ENCODE data around the gene KHK. TPM values are rescaled to one million over a fixed set of nuclear protein-coding genes. Genes with fewer than 3 reads are reported as not detected.

The KHK gene
- total and polyA plus RNA-seq, 9 donors, result 1.3 to 10.7 (median 5.2) TPM

- no peaks in the 10 kb centered on the region for H3K9me3 ChIP-seq
- TF ChIP-seq EP300 (IDR thresholded peaks at IDR 0.05), result no peak
- TF ChIP-seq, protein P1, sequence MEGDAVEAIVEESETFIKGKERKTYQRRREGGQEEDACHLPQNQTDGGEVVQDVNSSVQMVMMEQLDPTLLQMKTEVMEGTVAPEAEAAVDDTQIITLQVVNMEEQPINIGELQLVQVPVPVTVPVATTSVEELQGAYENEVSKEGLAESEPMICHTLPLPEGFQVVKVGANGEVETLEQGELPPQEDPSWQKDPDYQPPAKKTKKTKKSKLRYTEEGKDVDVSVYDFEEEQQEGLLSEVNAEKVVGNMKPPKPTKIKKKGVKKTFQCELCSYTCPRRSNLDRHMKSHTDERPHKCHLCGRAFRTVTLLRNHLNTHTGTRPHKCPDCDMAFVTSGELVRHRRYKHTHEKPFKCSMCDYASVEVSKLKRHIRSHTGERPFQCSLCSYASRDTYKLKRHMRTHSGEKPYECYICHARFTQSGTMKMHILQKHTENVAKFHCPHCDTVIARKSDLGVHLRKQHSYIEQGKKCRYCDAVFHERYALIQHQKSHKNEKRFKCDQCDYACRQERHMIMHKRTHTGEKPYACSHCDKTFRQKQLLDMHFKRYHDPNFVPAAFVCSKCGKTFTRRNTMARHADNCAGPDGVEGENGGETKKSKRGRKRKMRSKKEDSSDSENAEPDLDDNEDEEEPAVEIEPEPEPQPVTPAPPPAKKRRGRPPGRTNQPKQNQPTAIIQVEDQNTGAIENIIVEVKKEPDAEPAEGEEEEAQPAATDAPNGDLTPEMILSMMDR (IDR thresholded peaks at IDR 0.05), result no peak
- TF ChIP-seq POLR2A (IDR thresholded peaks at IDR 0.05), result no peak
- H3K36me3 ChIP-seq, result no peaks in the 10 kb centered on the region
- H3K4me3 ChIP-seq, result no peak overlapping the region
- WGBS, 3 donors, result 84 to 89% (median 84%) methylated on average over 2 of the region's 2 CpGs
- H3K27me3 ChIP-seq, result no peaks in the 10 kb centered on the region
- no peak for DNase-seq
- H3K27ac ChIP-seq, result no peak overlapping the region
- intact Hi-C loops (cut with DNase I), result no loop called here
- H3K4me1 ChIP-seq (ENCODE audit: insufficient read depth), result peaks cover 24% of the 10 kb centered on the region
These were observed 59.1 kb downstream of the KHK start for GRCh38 chr2:27145682-27146081.

DNA sequence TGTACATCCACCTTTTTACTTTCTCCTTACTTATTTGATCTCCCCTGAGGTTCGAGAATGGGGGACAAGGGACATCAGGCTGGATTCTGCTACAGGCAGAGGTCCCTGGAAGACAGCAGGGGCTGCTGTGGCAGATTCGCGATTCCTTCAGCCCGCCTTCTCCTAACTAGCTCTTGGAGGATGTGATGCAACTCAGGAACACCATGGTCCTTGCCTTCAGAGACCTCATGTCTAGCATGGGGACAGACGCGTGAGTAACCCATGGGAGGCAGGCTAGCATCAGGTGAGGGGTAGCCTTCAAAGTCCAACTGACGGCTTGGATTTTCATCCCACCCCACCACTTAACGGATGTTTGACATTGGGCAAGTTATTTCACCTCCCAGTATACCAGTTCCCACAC, 61.4 kb downstream of the KHK start:
- no peak overlapping the region for H3K4me3 ChIP-seq
- H3K27ac ChIP-seq, result no peak overlapping the region
- H3K36me3 ChIP-seq, result no peaks in the 10 kb centered on the region
- intact Hi-C loops (cut with DNase I), result no loop called here
- H3K27me3 ChIP-seq, result no peaks in the 10 kb centered on the region
- DNase-seq, result no peak
- WGBS, 3 donors, result 91 to 96% (median 95%) methylated on average over 8 of the region's 8 CpGs
- TF ChIP-seq, protein P1 (IDR thresholded peaks at IDR 0.05), result no peak
- TF ChIP-seq EP300 (IDR thresholded peaks at IDR 0.05), result no peak
- no peak for TF ChIP-seq POLR2A (IDR thresholded peaks at IDR 0.05)
- H3K4me1 ChIP-seq (ENCODE audit: insufficient read depth), result peaks cover 30% of the 10 kb centered on the region
- no peaks in the 10 kb centered on the region for H3K9me3 ChIP-seq

DNA sequence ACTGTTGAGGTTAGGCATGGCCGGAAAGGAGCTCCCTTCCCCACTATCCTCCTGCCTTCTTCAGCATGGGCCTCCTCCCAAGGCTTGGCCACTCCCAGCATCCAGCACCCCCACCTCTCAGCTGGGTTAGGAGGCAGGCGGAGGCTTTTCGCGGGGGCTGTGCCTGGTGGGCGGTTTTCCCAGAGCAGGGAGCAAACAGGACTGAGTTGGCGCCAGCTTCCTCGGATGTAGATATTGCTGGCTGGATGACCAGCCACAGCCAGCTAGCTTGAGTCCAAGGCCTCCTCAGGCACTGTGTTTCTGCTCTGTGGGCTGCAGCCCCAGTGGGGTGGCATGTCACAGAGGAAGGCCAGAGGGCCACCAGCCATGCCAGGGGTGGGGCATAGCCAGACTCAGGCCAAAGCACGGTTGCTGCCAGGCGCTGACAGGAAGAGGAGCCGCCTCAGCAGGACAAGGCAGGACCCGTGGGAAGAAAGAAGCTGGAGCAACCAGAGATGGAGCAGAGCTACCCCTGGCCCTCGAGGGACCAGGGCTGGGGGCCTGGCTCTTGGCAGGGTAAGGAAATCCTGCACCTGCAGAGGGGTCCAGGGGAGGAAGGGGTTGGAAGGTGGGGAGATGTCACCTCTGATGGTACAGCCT, 62.3 kb downstream of the KHK start, which contains the start of gene TCF23:
Gene TCF23 (plus strand): TSS at position 204 of the 639 bp plus-strand sequence. CDS start 130 bp downstream, at position 334.
- H3K27ac ChIP-seq, result peak within 1 kb of the TSS; percentile 15 to 78
- H3K4me3 ChIP-seq, result peak within 1 kb of the TSS; percentile 36
- H3K4me1 ChIP-seq (ENCODE audit: insufficient read depth), result peaks cover 31% of the 10 kb centered on the region
- DNase-seq, result peak; percentile 93 to 96 (median 94)
- 2 to 13% (median 6%) methylated on average over 11 to 12 of the region's 12 CpGs for WGBS, 3 donors
- H3K36me3 ChIP-seq, result no peaks in the 10 kb centered on the region
- H3K9me3 ChIP-seq, result no peaks in the 10 kb centered on the region
- TF ChIP-seq, protein P1 (IDR thresholded peaks at IDR 0.05), result no peak
- TF ChIP-seq EP300 (IDR thresholded peaks at IDR 0.05) (no peak), POLR2A (IDR thresholded peaks at IDR 0.05) (peak; percentile 34)
- no peaks in the 10 kb centered on the region for H3K27me3 ChIP-seq
- intact Hi-C loops (cut with DNase I), result no loop called here

DNA sequence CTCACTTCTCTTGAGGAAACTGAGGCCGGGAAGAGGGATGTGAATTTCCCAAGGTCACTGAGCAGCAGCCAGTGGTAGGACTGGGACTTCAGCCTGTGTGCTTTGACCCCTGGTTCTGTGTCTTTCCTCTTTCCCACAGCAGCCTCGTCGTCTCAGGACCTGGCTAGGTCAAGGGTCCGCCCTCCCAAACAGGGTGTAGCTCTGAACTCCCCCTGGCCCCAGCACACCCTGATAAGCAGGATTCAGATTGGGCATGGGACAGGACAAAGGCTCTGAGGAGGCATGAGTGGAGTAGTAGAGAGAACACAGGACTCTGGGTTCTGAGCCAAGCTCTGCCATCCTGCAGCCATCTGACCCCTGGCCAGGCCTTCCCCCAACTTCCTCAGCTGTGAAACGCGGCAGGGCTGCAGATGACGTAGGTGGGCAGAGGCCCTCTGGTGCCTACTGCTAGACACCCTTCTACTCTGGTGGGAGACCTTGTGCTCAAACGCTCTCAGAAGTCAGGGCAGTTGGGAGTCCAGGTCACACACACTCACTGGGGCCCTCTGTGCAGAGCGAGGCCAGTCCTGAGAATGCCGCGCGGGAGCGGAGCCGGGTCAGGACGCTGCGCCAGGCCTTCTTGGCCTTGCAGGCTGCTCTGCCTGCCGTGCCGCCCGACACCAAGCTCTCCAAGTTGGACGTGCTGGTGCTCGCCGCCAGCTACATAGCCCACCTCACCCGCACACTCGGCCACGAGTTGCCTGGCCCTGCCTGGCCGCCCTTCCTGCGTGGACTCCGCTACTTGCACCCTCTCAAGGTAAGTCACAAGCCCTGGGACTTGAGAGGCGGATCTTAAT, 63.2 kb downstream of the KHK start:
- WGBS, 3 donors, result 34 to 43% (median 37%) methylated on average over 26 to 29 of the region's 29 CpGs
- intact Hi-C loops (cut with DNase I), result no loop called here

More for the DNA sequence above, 63.2 kb downstream of the KHK start:
- H3K36me3 ChIP-seq, result no peaks in the 10 kb centered on the region
- peaks cover 35% of the 10 kb centered on the region for H3K4me1 ChIP-seq (ENCODE audit: insufficient read depth)
- no peaks in the 10 kb centered on the region for H3K9me3 ChIP-seq
- no peaks in the 10 kb centered on the region for H3K27me3 ChIP-seq
- DNase-seq, result peak in 2 of 5 donors; percentile 48 to 69
- TF ChIP-seq, protein P1 (IDR thresholded peaks at IDR 0.05), result no peak
- TF ChIP-seq EP300 (IDR thresholded peaks at IDR 0.05), result no peak
- TF ChIP-seq POLR2A (IDR thresholded peaks at IDR 0.05), result no peak
- H3K4me3 ChIP-seq, result peak overlapping the region; percentile 36
- peak overlapping the region; percentile 15 to 78 for H3K27ac ChIP-seq

Other genes starting within 250 kb of the KHK start
- under 1 TPM in 4 of 7 donors, not detected in 3; 0.11 to 0.78 (median 0.26) TPM for gene DPYSL5, start 238.6 kb upstream of the KHK start, total RNA-seq
- under 1 TPM; 0.05 to 0.16 TPM for gene DPYSL5, start 238.6 kb upstream of the KHK start, polyA plus RNA-seq
- 10 to 100 TPM; 23.8 to 51.8 (median 34.0) TPM for gene MAPRE3, start 116.1 kb upstream of the KHK start, total RNA-seq
- 10 to 100 TPM; 34.3 to 45.4 TPM for gene MAPRE3, start 116.1 kb upstream of the KHK start, polyA plus RNA-seq
- 100 to 1,000 TPM in 1 of 7 donors, 10 to 100 TPM in 6; 26.5 to 101 (median 73.9) TPM for gene TMEM214, start 53.8 kb upstream of the KHK start, total RNA-seq
- gene TMEM214, start 53.8 kb upstream of the KHK start, polyA plus RNA-seq, result 10 to 100 TPM; 41.7 to 66.2 TPM
- gene AGBL5, start 35.1 kb upstream of the KHK start, total RNA-seq, result 10 to 100 TPM; 11.7 to 26.9 (median 23.9) TPM
- gene AGBL5, start 35.1 kb upstream of the KHK start, polyA plus RNA-seq, result 10 to 100 TPM; 17.6 to 24.8 TPM
- gene OST4, start 15.1 kb upstream of the KHK start, total RNA-seq, result 100 to 1,000 TPM; 201 to 319 (median 264) TPM
- 100 to 1,000 TPM; 379 to 588 TPM for gene OST4, start 15.1 kb upstream of the KHK start, polyA plus RNA-seq
- 100 to 1,000 TPM; 121 to 321 (median 264) TPM for gene EMILIN1, start 8.2 kb upstream of the KHK start, total RNA-seq
- 100 to 1,000 TPM in 1 of 2 donors, 1 to 10 TPM in 1; 8.6 to 177 TPM for gene EMILIN1, start 8.2 kb upstream of the KHK start, polyA plus RNA-seq
- gene CGREF1, start 32.4 kb downstream of the KHK start, total RNA-seq, result 10 to 100 TPM in 5 of 7 donors, 1 to 10 TPM in 2; 7.9 to 23.9 (median 17.6) TPM
- 1 to 10 TPM; 7.9 to 9.5 TPM for gene CGREF1, start 32.4 kb downstream of the KHK start, polyA plus RNA-seq
- 1 to 10 TPM in 5 of 7 donors, not detected in 2; 1.1 to 2.4 (median 1.5) TPM for gene ABHD1, start 37.0 kb downstream of the KHK start, total RNA-seq
- 1 to 10 TPM in 1 of 2 donors, under 1 TPM in 1; 0.86 to 1.6 TPM for gene ABHD1, start 37.0 kb downstream of the KHK start, polyA plus RNA-seq
- gene PREB, start 47.9 kb downstream of the KHK start, total RNA-seq, result 100 to 1,000 TPM in 1 of 7 donors, 10 to 100 TPM in 6; 42.7 to 113 (median 70.8) TPM
- gene PREB, start 47.9 kb downstream of the KHK start, polyA plus RNA-seq, result 10 to 100 TPM; 43.5 to 62.3 TPM
- gene PRR30, start 52.6 kb downstream of the KHK start, total RNA-seq, result not detected
- gene PRR30, start 52.6 kb downstream of the KHK start, polyA plus RNA-seq, result not detected
- gene TCF23, start 62.2 kb downstream of the KHK start, total RNA-seq, result 10 to 100 TPM in 5 of 7 donors, 1 to 10 TPM in 2; 8.4 to 72.2 (median 41.7) TPM
- 10 to 100 TPM; 31.7 to 56.1 TPM for gene TCF23, start 62.2 kb downstream of the KHK start, polyA plus RNA-seq
- 100 to 1,000 TPM; 123 to 198 (median 135) TPM for gene ATRAID, start 125.3 kb downstream of the KHK start, total RNA-seq
- 100 to 1,000 TPM; 199 to 318 TPM for gene ATRAID, start 125.3 kb downstream of the KHK start, polyA plus RNA-seq
- gene SLC5A6, start 125.5 kb downstream of the KHK start, total RNA-seq, result 10 to 100 TPM; 14.2 to 37.9 (median 21.4) TPM
- gene SLC5A6, start 125.5 kb downstream of the KHK start, polyA plus RNA-seq, result 10 to 100 TPM; 11.2 to 13.9 TPM
- gene CAD, start 130.6 kb downstream of the KHK start, total RNA-seq, result 10 to 100 TPM; 15.3 to 53.9 (median 36.3) TPM
- gene CAD, start 130.6 kb downstream of the KHK start, polyA plus RNA-seq, result 10 to 100 TPM; 11.9 to 16.2 TPM
- 1 to 10 TPM in 1 of 7 donors, under 1 TPM in 3, not detected in 3; 0.23 to 1.1 (median 0.45) TPM for gene SLC30A3, start 176.3 kb downstream of the KHK start, total RNA-seq
- gene SLC30A3, start 176.3 kb downstream of the KHK start, polyA plus RNA-seq, result under 1 TPM; 0.27 to 0.38 TPM
- under 1 TPM in 1 of 7 donors, not detected in 6; 0.56 TPM for gene DNAJC5G, start 188.7 kb downstream of the KHK start, total RNA-seq
- gene DNAJC5G, start 188.7 kb downstream of the KHK start, polyA plus RNA-seq, result under 1 TPM; 0.16 to 0.83 TPM
- under 1 TPM in 4 of 7 donors, not detected in 3; 0.12 to 0.72 (median 0.49) TPM for gene TRIM54, start 195.7 kb downstream of the KHK start, total RNA-seq
- gene TRIM54, start 195.7 kb downstream of the KHK start, polyA plus RNA-seq, result under 1 TPM; 0.20 to 0.21 TPM
- gene UCN, start 221.7 kb downstream of the KHK start, total RNA-seq, result 1 to 10 TPM; 1.4 to 5.6 (median 1.6) TPM
- gene UCN, start 221.7 kb downstream of the KHK start, polyA plus RNA-seq, result 1 to 10 TPM in 1 of 2 donors, not detected in 1; 1.5 TPM
- gene MPV17, start 236.3 kb downstream of the KHK start, total RNA-seq, result 10 to 100 TPM; 47.0 to 64.3 (median 59.9) TPM
- 100 to 1,000 TPM in 1 of 2 donors, 10 to 100 TPM in 1; 61.8 to 169 TPM for gene MPV17, start 236.3 kb downstream of the KHK start, polyA plus RNA-seq